HEK293 (cell line): ENCODE measurements around the gene TANC1.

Experiments
- CTCF ChIP-seq: fragments of 450-650 bp; formaldehyde crosslinking; IDR thresholded peaks from 2 replicates; pipeline ENCODE4 v1.5.1; 2016; ENCODE audit warnings: missing biosample characterization, missing genetic modification characterization
- RBAK ChIP-seq: fragments of 450-650 bp; formaldehyde crosslinking; IDR thresholded peaks from 2 replicates; pipeline ENCODE4 v1.5.1; 2016; ENCODE audit warnings: missing biosample characterization, missing genetic modification characterization
- REST ChIP-seq: fragments of 450-650 bp; formaldehyde crosslinking; IDR thresholded peaks from 2 replicates; pipeline ENCODE4 v1.5.1; 2016; ENCODE audit warnings: missing biosample characterization, missing genetic modification characterization
- TCF7L2 ChIP-seq: IDR thresholded peaks from 2 replicates; pipeline ENCODE4 v1.6.1; 2011; ENCODE audit warnings: low read depth, mild to moderate bottlenecking, inconsistent platforms, low read length, moderate library complexity, borderline replicate concordance
- ZNF2 ChIP-seq: fragments of 450-650 bp; formaldehyde crosslinking; IDR thresholded peaks from 2 replicates; pipeline ENCODE4 v1.5.1; 2016; ENCODE audit warnings: missing biosample characterization, missing genetic modification characterization
- ZNF266 ChIP-seq: fragments of 450-650 bp; formaldehyde crosslinking; IDR thresholded peaks from 2 replicates; pipeline ENCODE4 v1.5.1; 2016; ENCODE audit warnings: missing biosample characterization, missing genetic modification characterization, low read depth
- ZNF580 ChIP-seq: fragments of 450-650 bp; formaldehyde crosslinking; IDR thresholded peaks from 2 replicates; pipeline ENCODE4 v1.5.1; 2016; ENCODE audit warnings: missing biosample characterization, missing genetic modification characterization
- ZNF624 ChIP-seq: fragments of 450-650 bp; formaldehyde crosslinking; IDR thresholded peaks from 2 replicates; pipeline ENCODE4 v1.5.1; 2017; ENCODE audit warnings: missing biosample characterization, missing genetic modification characterization
- ZNF707 ChIP-seq: fragments of 450-650 bp; formaldehyde crosslinking; IDR thresholded peaks from 2 replicates; pipeline ENCODE4 v1.5.1; 2016; ENCODE audit warnings: missing biosample characterization, missing genetic modification characterization

GRCh38 chr2:158967114-158967730, 1.2 kb upstream of the TANC1 start:
- TF ChIP-seq TCF7L2, result no peak
- no peak for TF ChIP-seq REST (tag by site-specific recombination)
- no peak for TF ChIP-seq CTCF
- no peak for TF ChIP-seq ZNF624 (tag by site-specific recombination)
- no peak for TF ChIP-seq ZNF707
- no peak for TF ChIP-seq ZNF266
- no peak for TF ChIP-seq ZNF2
- no peak for TF ChIP-seq ZNF580 (tag by site-specific recombination)
- TF ChIP-seq RBAK (tag by site-specific recombination), result no peak
